ENCODE measurements around the gene DLG2. TPM values are rescaled to one million over a fixed set of nuclear protein-coding genes. Genes with fewer than 3 reads are reported as not detected.

DLG2 gene
- total and polyA plus RNA-seq, 2 donors (not counting 3 experiments of a cell fraction or from before 2014, with no cell fraction given) = 0.15 to 1.1 TPM

GRCh38 chr11:83546368-83546767 is 2080.8 kb downstream of the DLG2 start:
- Histone ChIP-seq H3K9me1 (replicated peaks; ENCODE audit: control insufficient read depth, extremely low read depth, insufficient read depth, low read length) (no peaks in the 10 kb centered on the region), H3K27me3 (ENCODE audit: control insufficient read depth in 2 of 2, insufficient read depth in 2 of 2, low read length in 2 of 2) (no peaks in the 10 kb centered on the region), H4K20me1 (replicated peaks; ENCODE audit: control insufficient read depth, extremely low read depth, insufficient read depth, low read length) (no peaks in the 10 kb centered on the region), H2AFZ (ENCODE audit: low read depth, low read length) (no peak overlapping the region), H3K9me3 (replicated peaks; ENCODE audit: control insufficient read depth, insufficient read depth, low read length) (no peaks in the 10 kb centered on the region), H3K4me2 (ENCODE audit: insufficient read depth, low read length) (no peak overlapping the region), H3K36me3 (ENCODE audit: control insufficient read depth in 2 of 2, extremely low read depth in 1 of 2, insufficient read depth in 2 of 2, low read length in 2 of 2) (no peaks in the 10 kb centered on the region), H3K4me3 (replicated peaks in 1 of 3; ENCODE audit: insufficient read depth in 1 of 3, low read depth in 1 of 3, low read length in 3 of 3) (no peak overlapping the region), H3K27ac (ENCODE audit: insufficient read depth, low read depth, low read length) (no peak overlapping the region), H3K4me1 (ENCODE audit: control insufficient read depth, extremely low read depth, insufficient read depth, low read length) (no peaks in the 10 kb centered on the region), H3K9ac (replicated peaks; ENCODE audit: extremely low read depth, insufficient read depth, low read length) (no peak overlapping the region), H3K79me2 (ENCODE audit: control insufficient read depth, insufficient read depth, low read length) (no peaks in the 10 kb centered on the region)
- FAIRE-seq (no peak), DNase-seq (ENCODE audit: low read depth, low spot score) (no peak)
- dilution Hi-C loops (cut with MboI; ENCODE audit: extremely low pct_ligation_motif_present, low sequenced_read_pairs) = no loop called here
- intact Hi-C loops (cut with micrococcal nuclease) = no loop called here
- ChIA-PET POLR2A (no interaction called here), CTCF (no interaction called here)
- no TSS peak for BruUV-seq (replicated peaks)
- TF ChIP-seq FOS (IDR thresholded peaks at IDR 0.05; ENCODE audit: borderline replicate concordance, insufficient read depth, low read length) = no peak
- no peak for TF ChIP-seq JUN (IDR thresholded peaks at IDR 0.05; ENCODE audit: borderline replicate concordance, insufficient read depth, insufficient read length, low read depth)
- TF ChIP-seq POLR2A (IDR thresholded peaks at IDR 0.05; ENCODE audit: low read depth, low read length) = no peak
- no peak for TF ChIP-seq GATA2 (IDR thresholded peaks at IDR 0.05; ENCODE audit: insufficient read depth, insufficient read length, low read depth, low read length)
- TF ChIP-seq POLR2AphosphoS5 (IDR thresholded peaks at IDR 0.05; ENCODE audit: insufficient read depth, low read depth, low read length) = no peak
- TF ChIP-seq EZH2 (IDR thresholded peaks at IDR 0.05; ENCODE audit: borderline replicate concordance, low read depth, low read length, severe bottlenecking) = no peak
- TF ChIP-seq MAX (IDR thresholded peaks at IDR 0.05; ENCODE audit: insufficient read depth, insufficient read length) = no peak

GRCh38 chr11:83545494-83546260 is 2081.5 kb downstream of the DLG2 start:
- Histone ChIP-seq H4K20me1 (replicated peaks; ENCODE audit: control insufficient read depth, extremely low read depth, insufficient read depth, low read length) (no peaks in the 10 kb centered on the region), H3K36me3 (ENCODE audit: control insufficient read depth in 2 of 2, extremely low read depth in 1 of 2, insufficient read depth in 2 of 2, low read length in 2 of 2) (no peaks in the 10 kb centered on the region), H3K27me3 (ENCODE audit: control insufficient read depth in 2 of 2, insufficient read depth in 2 of 2, low read length in 2 of 2) (no peaks in the 10 kb centered on the region), H3K9ac (replicated peaks; ENCODE audit: extremely low read depth, insufficient read depth, low read length) (no peak overlapping the region), H3K4me1 (ENCODE audit: control insufficient read depth, extremely low read depth, insufficient read depth, low read length) (no peaks in the 10 kb centered on the region), H3K4me2 (ENCODE audit: insufficient read depth, low read length) (no peak overlapping the region), H3K9me1 (replicated peaks; ENCODE audit: control insufficient read depth, extremely low read depth, insufficient read depth, low read length) (no peaks in the 10 kb centered on the region), H3K9me3 (replicated peaks; ENCODE audit: control insufficient read depth, insufficient read depth, low read length) (no peaks in the 10 kb centered on the region), H3K27ac (ENCODE audit: insufficient read depth, low read depth, low read length) (no peak overlapping the region), H3K4me3 (replicated peaks in 1 of 3; ENCODE audit: insufficient read depth in 1 of 3, low read depth in 1 of 3, low read length in 3 of 3) (no peak overlapping the region), H2AFZ (ENCODE audit: low read depth, low read length) (no peak overlapping the region), H3K79me2 (ENCODE audit: control insufficient read depth, insufficient read depth, low read length) (no peaks in the 10 kb centered on the region)
- intact Hi-C loops (cut with micrococcal nuclease) (no loop called here), dilution Hi-C loops (cut with MboI; ENCODE audit: extremely low pct_ligation_motif_present, low sequenced_read_pairs) (no loop called here)
- no peak for FAIRE-seq
- no peak for DNase-seq (ENCODE audit: low read depth, low spot score)
- ChIA-PET POLR2A (no interaction called here), CTCF (no interaction called here)
- TF ChIP-seq GATA2 (IDR thresholded peaks at IDR 0.05; ENCODE audit: insufficient read depth, insufficient read length, low read depth, low read length) (no peak), CTCF (IDR thresholded peaks at IDR 0.05; ENCODE audit: extremely low read depth in 1 of 2, insufficient read depth in 1 of 2, low read depth in 1 of 2, low read length in 2 of 2) (no peak), MYC (IDR thresholded peaks at IDR 0.05; ENCODE audit: low read depth, low read length) (no peak), JUN (IDR thresholded peaks at IDR 0.05; ENCODE audit: borderline replicate concordance, insufficient read depth, insufficient read length, low read depth) (no peak), MAX (IDR thresholded peaks at IDR 0.05; ENCODE audit: insufficient read depth, insufficient read length) (no peak), POLR2A (IDR thresholded peaks at IDR 0.05; ENCODE audit: low read depth, low read length) (no peak), FOS (IDR thresholded peaks at IDR 0.05; ENCODE audit: borderline replicate concordance, insufficient read depth, low read length) (no peak), POLR2AphosphoS5 (IDR thresholded peaks at IDR 0.05; ENCODE audit: insufficient read depth, low read depth, low read length) (no peak), EZH2 (IDR thresholded peaks at IDR 0.05; ENCODE audit: borderline replicate concordance, low read depth, low read length, severe bottlenecking) (no peak)
- BruUV-seq (replicated peaks) = no TSS peak
